ENCODE data around the gene EPHA7.

EPHA7 gene

GRCh38 chr6:93454533-93454932 is 35.2 kb upstream of the EPHA7 start:
- no peaks in the 10 kb centered on the region for H3K4me1 ChIP-seq (ENCODE audit: control insufficient read depth, insufficient read depth, low read length)
- H3K27ac ChIP-seq (ENCODE audit: extremely low read depth, low read depth, low read length), result no peak overlapping the region
- H3K4me3 ChIP-seq (ENCODE audit: low read depth, low read length), result no peak overlapping the region
- ChIA-PET CTCF (no interaction called here), POLR2A (no interaction called here)
- H3K36me3 ChIP-seq (ENCODE audit: control insufficient read depth in 2 of 2, insufficient read depth in 1 of 2, low read length in 2 of 2), result no peaks in the 10 kb centered on the region
- TF ChIP-seq ZNF600 (tag by site-specific recombination; IDR thresholded peaks at IDR 0.05) (no peak), PRDM6 (tag by site-specific recombination; IDR thresholded peaks at IDR 0.05) (no peak), ZNF175 (tag by site-specific recombination; IDR thresholded peaks at IDR 0.05) (no peak), KLF10 (tag by site-specific recombination; IDR thresholded peaks at IDR 0.05) (no peak), ZSCAN30 (tag by site-specific recombination; IDR thresholded peaks at IDR 0.05) (no peak), BCL11A (tag by site-specific recombination; IDR thresholded peaks at IDR 0.05; ENCODE audit: low read depth) (no peak), ZNF785 (tag by site-specific recombination; IDR thresholded peaks at IDR 0.05) (no peak), SCRT2 (tag by site-specific recombination; IDR thresholded peaks at IDR 0.05) (no peak), ATF2 (tag by site-specific recombination; IDR thresholded peaks at IDR 0.05; ENCODE audit: low read depth) (no peak), ZNF146 (tag by site-specific recombination; IDR thresholded peaks at IDR 0.05) (no peak), ZNF114 (tag by site-specific recombination; IDR thresholded peaks at IDR 0.05) (no peak), ZNF311 (tag by site-specific recombination; IDR thresholded peaks at IDR 0.05; ENCODE audit: borderline replicate concordance) (no peak), ZNF433 (tag by site-specific recombination; IDR thresholded peaks at IDR 0.05; ENCODE audit: low read depth) (no peak), ZFP41 (tag by site-specific recombination; IDR thresholded peaks at IDR 0.05; ENCODE audit: borderline replicate concordance) (no peak), SP2 (tag by site-specific recombination; IDR thresholded peaks at IDR 0.05) (no peak), BCL6B (tag by site-specific recombination; IDR thresholded peaks at IDR 0.05) (no peak), ZNF571 (tag by site-specific recombination; IDR thresholded peaks at IDR 0.05) (no peak)
- H3K9me3 ChIP-seq (ENCODE audit: control insufficient read depth, insufficient read depth, low read depth, low read length), result no peaks in the 10 kb centered on the region

- H3K27ac ChIP-seq (ENCODE audit: extremely low read depth, low read depth, low read length), result no peak overlapping the region
Observed at GRCh38 chr6:93453956-93454355, 34.6 kb upstream of the EPHA7 start.

More at GRCh38 chr6:93453956-93454355, 34.6 kb upstream of the EPHA7 start:
- no peaks in the 10 kb centered on the region for H3K9me3 ChIP-seq (ENCODE audit: control insufficient read depth, insufficient read depth, low read depth, low read length)
- TF ChIP-seq OSR2 (tag by site-specific recombination; IDR thresholded peaks at IDR 0.05), result no peak
- TF ChIP-seq ZFP37 (tag by site-specific recombination; IDR thresholded peaks at IDR 0.05), result no peak
- no peak for TF ChIP-seq ZNF121 (tag by site-specific recombination; IDR thresholded peaks at IDR 0.05)
- TF ChIP-seq ZNF26 (tag by site-specific recombination; IDR thresholded peaks at IDR 0.05), result no peak
- H3K4me1 ChIP-seq (ENCODE audit: control insufficient read depth, insufficient read depth, low read length), result no peaks in the 10 kb centered on the region
- H3K36me3 ChIP-seq (ENCODE audit: control insufficient read depth in 2 of 2, insufficient read depth in 1 of 2, low read length in 2 of 2), result no peaks in the 10 kb centered on the region
- H3K4me3 ChIP-seq (ENCODE audit: low read depth, low read length), result no peak overlapping the region
- ChIA-PET POLR2A (no interaction called here), CTCF (no interaction called here)
